Vagina (tissue), 2 donors: Measurements from ENCODE around the gene RAB27A. TPM values are rescaled to one million over a fixed set of nuclear protein-coding genes. Genes with fewer than 3 reads are reported as not detected.
A peak's percentile ranks its signal among the peaks of the same experiment; 100 is the strongest.

Experiments used
- DNase-seq, 2 donors: peaks; one replicate each; pipeline ENCODE4 v3.0.0-alpha.2; 2017; ENCODE audit errors: extremely low spot score in 2 of 2
- H3K27ac ChIP-seq: fragments of 200-600 bp; sonication (generic); one replicate; pipeline ENCODE4 v1.5.1; 2019
- H3K27me3 ChIP-seq: fragments of 200-600 bp; sonication (generic); one replicate; pipeline ENCODE4 v1.5.1; 2019
- H3K36me3 ChIP-seq, 2 donors: fragments of 200-600 bp; sonication (generic); one replicate each; pipeline ENCODE4 v1.5.1; 2017 to 2019
- H3K4me1 ChIP-seq: fragments of 200-600 bp; sonication (generic); one replicate; pipeline ENCODE4 v1.5.1; 2019
- H3K4me3 ChIP-seq, 2 donors: fragments of 200-600 bp; sonication (generic); 1 replicate in 1 of 2; 2 replicates in 1 of 2; pipeline ENCODE4 v1.5.1; 2016 to 2019
- H3K9me3 ChIP-seq: fragments of 200-600 bp; sonication (generic); one replicate; pipeline ENCODE4 v1.5.1; 2019
- CTCF ChIP-seq, 3 experiments: fragments of 450-650 bp in 2 of 3; fragments of 200-600 bp in 1 of 3; sonication (generic) in 1 of 3; IDR thresholded peaks; one replicate each; pipeline ENCODE4 v1.5.1; 2017 to 2019; ENCODE audit warnings: antibody characterized with exemption in 3 of 3, mild to moderate bottlenecking in 2 of 3, moderate library complexity in 2 of 3
- POLR2A ChIP-seq, 2 donors: fragments of 450-650 bp; IDR thresholded peaks; one replicate each; pipeline ENCODE4 v1.6.1; 2017; ENCODE audit warnings: antibody characterized with exemption in 2 of 2, mild to moderate bottlenecking in 2 of 2, moderate library complexity in 2 of 2
- POLR2AphosphoS5 ChIP-seq, 2 donors: sonication (generic); formaldehyde crosslinking; IDR thresholded peaks; one replicate each; pipeline ENCODE4 v1.9.0; 2017; ENCODE audit warnings: antibody characterized with exemption in 2 of 2, mild to moderate bottlenecking in 2 of 2, low read depth in 1 of 2; ENCODE audit not compliant: insufficient read depth in 1 of 2
- intact Hi-C: fragments of 100-400 bp; cut with DNase I; formaldehyde crosslinking; loops from one replicate; pipeline ENCODE4 v1.15.1; 2023
- total RNA-seq: library from RNA; depleted of rRNA; stranded (reverse); fragments of >200 nt; gene quantifications from one replicate; pipeline ENCODE4 v1.2.3, GENCODE V29; 2016

The RAB27A gene
- total RNA-seq, 1 donor from 2014 or later, result 29.5 TPM

- TF ChIP-seq POLR2AphosphoS5 (IDR thresholded peaks at IDR 0.05; ENCODE audit: insufficient read depth in 1 of 2, low read depth in 1 of 2), result no peak
- TF ChIP-seq CTCF (IDR thresholded peaks at IDR 0.05), result no peak
- no peak for TF ChIP-seq POLR2A (IDR thresholded peaks at IDR 0.05)
- Histone ChIP-seq H3K4me3 (no peak overlapping the region), H3K27me3 (no peaks in the 10 kb centered on the region), H3K4me1 (peaks cover 31% of the 10 kb centered on the region), H3K36me3 (no peaks in the 10 kb centered on the region), H3K9me3 (no peaks in the 10 kb centered on the region), H3K27ac (no peak overlapping the region)
- intact Hi-C loops, result no loop called here
- no peak for DNase-seq
Measured at GRCh38 chr15:55198706-55199105, 90.9 kb downstream of the RAB27A start.

GRCh38 chr15:55197719-55198118 lies 91.9 kb downstream of the RAB27A start:
- DNase-seq, result no peak
- intact Hi-C loops, result no loop called here
- H3K4me3 ChIP-seq, result peak overlapping the region; percentile 76 to 98
- H3K36me3 ChIP-seq, result peaks cover 0 to 1% of the 10 kb centered on the region in 2 donors
- H3K4me1 ChIP-seq, result peaks cover 35% of the 10 kb centered on the region
- no peaks in the 10 kb centered on the region for H3K27me3 ChIP-seq
- peak overlapping the region; percentile 90 for H3K27ac ChIP-seq
- TF ChIP-seq CTCF (IDR thresholded peaks at IDR 0.05) (no peak), POLR2AphosphoS5 (IDR thresholded peaks at IDR 0.05; ENCODE audit: insufficient read depth in 1 of 2, low read depth in 1 of 2) (no peak), POLR2A (IDR thresholded peaks at IDR 0.05) (no peak)
- H3K9me3 ChIP-seq, result no peaks in the 10 kb centered on the region

GRCh38 chr15:55197362-55197705 lies 92.3 kb downstream of the RAB27A start:
- DNase-seq, result no peak
- Histone ChIP-seq H3K27me3 (no peaks in the 10 kb centered on the region), H3K4me3 (peak overlapping the region; percentile 76 to 98), H3K36me3 (peaks cover 0 to 5% of the 10 kb centered on the region in 2 donors), H3K27ac (peak overlapping the region; percentile 90), H3K4me1 (peaks cover 35% of the 10 kb centered on the region), H3K9me3 (no peaks in the 10 kb centered on the region)
- intact Hi-C loops, result no loop called here
- TF ChIP-seq POLR2A (IDR thresholded peaks at IDR 0.05), result no peak
- no peak for TF ChIP-seq CTCF (IDR thresholded peaks at IDR 0.05)
- no peak for TF ChIP-seq POLR2AphosphoS5 (IDR thresholded peaks at IDR 0.05; ENCODE audit: insufficient read depth in 1 of 2, low read depth in 1 of 2)

GRCh38 chr15:55196458-55197361 lies 92.9 kb downstream of the RAB27A start, which contains the start of gene RSL24D1:
Gene RSL24D1, minus strand, starts transcription at chr15:55196941. Its CDS starts 51 bp downstream, at chr15:55196890.
- peak within 1 kb of the TSS; percentile 76 to 98 for H3K4me3 ChIP-seq
- TF ChIP-seq POLR2A (IDR thresholded peaks at IDR 0.05) (peak in 1 of 2 donors; percentile 71), POLR2AphosphoS5 (IDR thresholded peaks at IDR 0.05; ENCODE audit: insufficient read depth in 1 of 2, low read depth in 1 of 2) (peak; percentile 94 to 99), CTCF (IDR thresholded peaks at IDR 0.05) (peak in 2 of 3 experiments; percentile 23 to 33)
- H3K9me3 ChIP-seq, result no peaks in the 10 kb centered on the region
- peak within 1 kb of the TSS; percentile 90 for H3K27ac ChIP-seq
- intact Hi-C loops, result no loop called here
- no peaks in the 10 kb centered on the region for H3K27me3 ChIP-seq
- H3K36me3 ChIP-seq, result peaks cover 0 to 11% of the 10 kb centered on the region in 2 donors
- peak; percentile 97 to 98 for DNase-seq
- peaks cover 35% of the 10 kb centered on the region for H3K4me1 ChIP-seq

GRCh38 chr15:55195996-55196395 lies 93.6 kb downstream of the RAB27A start:
- intact Hi-C loops, result no loop called here
- Histone ChIP-seq H3K9me3 (no peaks in the 10 kb centered on the region), H3K4me3 (peak overlapping the region; percentile 76 to 98), H3K27ac (peak overlapping the region; percentile 90), H3K36me3 (peaks cover 0 to 15% of the 10 kb centered on the region in 2 donors), H3K27me3 (no peaks in the 10 kb centered on the region), H3K4me1 (peaks cover 35% of the 10 kb centered on the region)
- TF ChIP-seq CTCF (IDR thresholded peaks at IDR 0.05) (no peak), POLR2A (IDR thresholded peaks at IDR 0.05) (no peak)
- no peak for DNase-seq
